Measurements from ENCODE around the gene HNRNPA1. TPM values are rescaled to one million over a fixed set of nuclear protein-coding genes. Genes with fewer than 3 reads are reported as not detected.
"Not testable (repeated sequence)": the region's sequence is repeated elsewhere in the genome, so short reads cannot be mapped to it uniquely, and the experiment has no call there.

HNRNPA1 gene
- polyA plus RNA-seq (ENCODE audit: insufficient read length in 12 of 12): 1,000 to 10,000 TPM in 11 of 12 donors, 100 to 1,000 TPM in 1; 297 to 2,464 (median 1,850) TPM
- long read RNA-seq, donor 1, full-length matches to known transcripts: 659 of 1,330 reads
- long read RNA-seq, donor 1, partial matches to known transcripts: 606 of 1,330 reads
- long read RNA-seq, donor 1, other reads (novel, unspliced or antisense): 65 of 1,330 reads
- long read RNA-seq, donor 2, full-length matches to known transcripts: 591 of 1,021 reads
- long read RNA-seq, donor 2, partial matches to known transcripts: 359 of 1,021 reads
- long read RNA-seq, donor 2, other reads (novel, unspliced or antisense): 71 of 1,021 reads
- long read RNA-seq, donor 3, full-length matches to known transcripts: 276 of 462 reads
- long read RNA-seq, donor 3, partial matches to known transcripts: 171 of 462 reads
- long read RNA-seq, donor 3, other reads (novel, unspliced or antisense): 15 of 462 reads
- long read RNA-seq, donor 4, full-length matches to known transcripts: 196 of 354 reads
- long read RNA-seq, donor 4, partial matches to known transcripts: 143 of 354 reads
- long read RNA-seq, donor 4, other reads (novel, unspliced or antisense): 15 of 354 reads
- long read RNA-seq, donor 5: 0 reads
- long read RNA-seq, donor 6, full-length matches to known transcripts: 355 of 661 reads
- long read RNA-seq, donor 6, partial matches to known transcripts: 273 of 661 reads
- long read RNA-seq, donor 6, other reads (novel, unspliced or antisense): 33 of 661 reads
- long read RNA-seq, donor 7, full-length matches to known transcripts: 309 of 467 reads
- long read RNA-seq, donor 7, partial matches to known transcripts: 120 of 467 reads
- long read RNA-seq, donor 7, other reads (novel, unspliced or antisense): 38 of 467 reads
- long read RNA-seq, donor 8, full-length matches to known transcripts: 625 of 946 reads
- long read RNA-seq, donor 8, partial matches to known transcripts: 262 of 946 reads
- long read RNA-seq, donor 8, other reads (novel, unspliced or antisense): 59 of 946 reads
- long read RNA-seq, donor 9, full-length matches to known transcripts: 308 of 520 reads
- long read RNA-seq, donor 9, partial matches to known transcripts: 188 of 520 reads
- long read RNA-seq, donor 9, other reads (novel, unspliced or antisense): 24 of 520 reads
- long read RNA-seq, donor 10, full-length matches to known transcripts: 436 of 649 reads
- long read RNA-seq, donor 10, partial matches to known transcripts: 194 of 649 reads
- long read RNA-seq, donor 10, other reads (novel, unspliced or antisense): 19 of 649 reads
- long read RNA-seq, donor 11, full-length matches to known transcripts: 740 of 1,635 reads
- long read RNA-seq, donor 11, partial matches to known transcripts: 814 of 1,635 reads
- long read RNA-seq, donor 11, other reads (novel, unspliced or antisense): 81 of 1,635 reads

DNA sequence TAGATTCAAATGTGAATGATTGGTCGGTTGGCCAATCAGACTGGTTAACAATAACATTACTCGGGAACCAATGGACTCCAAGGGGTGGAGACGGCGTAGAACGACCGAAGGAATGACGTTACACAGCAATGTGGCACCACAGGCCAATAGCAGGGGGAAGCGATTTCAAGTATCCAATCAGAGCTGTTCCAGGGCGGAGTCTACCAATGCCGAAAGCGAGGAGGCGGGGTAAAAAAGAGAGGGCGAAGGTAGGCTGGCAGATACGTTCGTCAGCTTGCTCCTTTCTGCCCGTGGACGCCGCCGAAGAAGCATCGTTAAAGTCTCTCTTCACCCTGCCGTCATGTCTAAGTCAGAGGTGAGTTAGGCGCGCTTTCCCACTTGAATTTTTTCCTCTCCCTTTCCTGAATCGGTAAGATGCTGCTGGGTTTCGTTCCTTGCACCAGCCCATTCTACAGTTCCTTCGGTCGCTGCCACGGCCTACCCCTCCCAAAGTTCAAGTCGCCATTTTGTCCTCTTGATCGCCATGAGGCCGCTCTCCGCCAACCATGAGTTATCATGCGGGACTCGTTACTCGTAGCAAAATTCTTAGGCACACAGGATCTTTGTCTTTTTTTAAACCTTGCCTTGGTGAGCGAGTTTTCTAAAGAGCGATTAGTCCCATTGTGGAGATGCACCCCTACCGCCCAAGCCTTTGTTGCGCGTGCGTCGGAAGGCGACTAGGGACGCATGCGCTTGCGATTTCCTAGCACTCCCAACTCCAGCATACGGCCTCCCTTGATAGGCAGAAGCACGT, at the start of gene HNRNPA1:
Gene HNRNPA1, plus strand, starts transcription at position 259 of the 793 bp plus-strand sequence. Its CDS starts 82 bp downstream, at position 341.
- DNase-seq: peak; percentile 99

DNA sequence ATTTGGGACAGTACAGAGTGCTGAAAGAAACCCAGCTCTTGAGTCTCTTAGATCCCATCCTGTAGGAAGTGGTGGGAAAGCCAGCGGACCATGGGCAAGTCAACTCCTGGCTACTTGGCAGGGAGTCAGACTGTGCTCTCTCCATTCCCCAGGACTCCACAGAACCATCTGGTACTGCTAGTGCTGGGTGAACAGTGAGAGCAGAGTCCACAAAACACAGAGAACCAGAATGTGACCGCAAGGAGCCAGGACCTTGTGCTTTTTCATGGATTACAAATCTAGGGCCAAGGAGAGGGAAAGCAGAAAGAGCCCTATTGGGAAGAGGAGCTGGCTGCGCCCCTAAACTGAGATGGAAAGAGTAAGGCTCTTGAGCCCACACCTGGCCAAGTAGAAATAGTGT, 49.3 kb upstream of the HNRNPA1 start:
- not testable (repeated sequence) for DNase-seq

DNA sequence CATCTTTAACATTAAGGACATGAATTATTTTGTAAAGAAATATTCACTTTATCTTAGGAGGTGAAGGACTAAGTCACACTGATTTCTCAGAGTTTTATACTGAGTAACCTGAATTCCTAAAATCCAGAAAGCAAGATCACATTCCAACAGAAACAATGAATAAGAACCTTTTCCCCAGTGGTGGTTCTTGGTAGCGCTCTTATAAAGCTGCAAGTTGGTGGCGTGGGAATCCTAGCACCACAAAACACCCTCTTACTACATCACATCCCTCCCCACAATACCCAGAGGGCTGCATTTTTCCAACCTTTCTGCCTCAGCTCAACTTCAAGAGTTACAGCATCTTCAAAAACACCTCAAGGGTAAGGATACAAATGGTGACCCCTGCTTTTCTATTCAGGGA, 47.7 kb upstream of the HNRNPA1 start:
- DNase-seq: no peak

DNA sequence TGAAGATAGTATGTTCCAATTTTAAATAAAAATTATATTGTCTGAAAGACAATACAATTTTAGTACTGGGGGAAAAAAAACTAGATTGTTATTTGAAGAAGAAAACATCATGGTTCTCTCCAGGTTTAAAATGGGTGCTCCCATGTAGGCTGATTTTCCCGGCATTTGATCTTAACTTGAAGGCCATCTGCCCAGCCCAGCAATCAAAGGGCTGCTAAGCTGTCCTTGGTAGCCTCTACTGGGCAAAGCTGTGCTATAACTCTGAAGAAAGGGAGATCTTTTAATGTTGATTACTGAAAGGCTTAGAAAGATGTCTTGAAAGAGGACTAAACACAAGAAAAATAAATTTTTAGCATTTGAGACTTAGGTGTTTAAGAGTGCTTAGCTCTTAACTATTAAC, 42.0 kb upstream of the HNRNPA1 start:
- DNase-seq: no peak

DNA sequence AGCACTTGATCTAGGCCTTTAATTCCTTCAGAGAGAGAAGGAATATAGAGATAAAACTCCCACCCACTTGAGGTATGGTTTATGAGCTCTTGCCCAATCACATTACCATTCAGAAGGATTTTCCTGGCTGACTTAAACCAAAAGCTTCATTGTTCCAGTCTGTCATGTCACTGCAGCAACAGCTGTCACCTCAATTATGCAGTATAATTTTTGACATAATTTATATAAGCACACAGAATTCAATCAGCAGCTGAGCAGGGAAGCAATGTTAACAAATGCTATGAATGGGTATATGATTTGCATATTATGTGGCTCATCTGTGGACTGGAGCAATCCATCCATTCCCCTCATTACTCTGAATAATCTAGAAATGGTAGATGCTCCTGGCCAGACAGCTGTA, 40.9 kb upstream of the HNRNPA1 start:
- no peak for DNase-seq

DNA sequence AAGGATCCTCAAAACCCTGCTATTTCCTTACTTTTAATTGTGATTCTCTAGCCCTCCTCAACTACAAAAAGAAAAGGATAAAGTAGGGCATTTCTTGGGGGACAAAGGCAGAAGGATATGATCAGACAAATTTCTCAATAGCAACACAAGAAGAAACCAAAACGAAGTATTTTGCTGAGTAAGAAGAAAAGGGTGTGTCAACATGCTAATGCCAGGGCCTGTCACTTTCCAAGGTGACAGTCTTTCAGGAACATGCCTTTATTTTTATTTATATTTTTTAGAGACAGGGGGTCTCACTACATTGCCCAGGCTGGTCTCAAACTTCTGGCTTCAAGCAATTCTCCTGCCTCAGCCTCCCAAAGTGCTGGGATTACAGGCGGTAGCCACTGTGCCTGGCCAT, 40.4 kb upstream of the HNRNPA1 start:
- DNase-seq: no peak

DNA sequence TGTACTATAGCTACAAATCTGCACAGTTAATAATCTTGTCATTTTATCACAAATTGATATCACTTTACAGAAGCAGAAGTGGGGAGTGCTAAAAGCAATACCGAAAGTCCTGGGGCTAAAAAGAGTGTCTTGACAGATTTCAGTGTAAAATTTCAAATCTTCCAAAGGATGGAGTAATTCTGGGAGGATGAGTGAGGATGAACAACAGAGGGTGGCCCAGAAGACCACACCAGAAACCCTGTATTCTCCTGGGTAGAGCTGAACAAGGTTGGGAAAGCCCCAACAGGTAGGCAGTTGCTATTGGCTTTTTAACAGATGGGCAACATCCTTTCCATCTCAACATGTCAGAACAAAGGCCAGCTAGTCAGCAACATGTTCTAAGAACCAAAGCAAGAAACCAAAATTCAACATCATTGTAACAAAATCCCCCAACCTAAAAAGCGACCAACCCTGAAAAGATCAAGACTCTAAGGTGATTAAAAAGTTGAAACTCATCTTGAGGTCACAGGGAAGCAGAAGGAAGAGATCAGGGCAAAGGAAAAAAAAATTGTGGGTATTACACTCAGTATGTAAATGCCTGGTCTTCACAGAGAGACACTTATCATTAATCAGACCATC, 39.4 kb upstream of the HNRNPA1 start:
- no peak for DNase-seq

DNA sequence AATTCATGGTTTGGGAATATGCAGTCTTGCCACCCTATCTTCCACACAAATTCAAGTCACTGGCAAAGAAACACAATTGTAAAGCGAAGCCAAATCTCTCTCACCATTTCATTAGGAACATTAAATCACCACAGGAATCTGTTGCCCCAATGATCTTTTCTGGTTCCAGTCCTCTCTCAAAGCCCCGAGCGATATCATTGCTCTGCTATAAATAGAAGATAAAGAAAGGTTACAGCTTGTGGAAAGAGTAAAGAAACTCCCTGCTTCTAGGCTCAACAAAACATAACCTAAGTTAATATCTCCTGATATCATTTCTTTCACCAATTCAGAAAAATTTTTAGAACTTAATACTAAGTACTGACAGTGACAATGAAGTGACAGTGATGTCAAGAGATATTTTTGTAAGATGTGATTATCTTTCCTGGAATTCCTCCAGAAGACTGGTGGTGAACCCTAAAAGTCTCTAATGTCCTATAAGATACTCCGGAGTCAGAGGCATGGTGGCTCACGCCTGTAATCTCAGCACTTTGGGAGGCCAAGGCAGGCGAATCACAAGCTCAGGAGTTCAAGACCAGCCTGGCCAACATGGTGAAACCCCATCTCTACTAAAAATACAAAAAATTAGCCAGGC, 34.4 kb upstream of the HNRNPA1 start:
- no peak for DNase-seq

DNA sequence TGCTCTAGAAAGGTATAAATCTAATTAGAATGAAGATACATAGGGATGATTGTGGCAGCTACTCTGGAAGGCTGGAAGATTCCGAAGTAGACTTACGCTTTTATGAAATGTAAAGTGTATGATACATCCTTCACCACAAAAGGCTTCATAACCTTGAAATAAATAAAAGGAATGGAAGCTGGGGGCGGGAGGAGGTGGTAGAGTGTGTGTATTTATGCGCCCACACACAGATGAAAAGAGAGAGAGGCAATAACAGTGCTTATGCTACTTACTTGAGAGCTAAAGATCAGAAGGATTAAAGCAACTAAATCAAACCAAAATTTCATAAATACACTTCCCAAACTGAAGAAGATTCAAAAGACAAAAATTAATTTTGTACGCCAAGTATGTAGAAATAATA, 31.0 kb upstream of the HNRNPA1 start:
- no peak for DNase-seq

DNA sequence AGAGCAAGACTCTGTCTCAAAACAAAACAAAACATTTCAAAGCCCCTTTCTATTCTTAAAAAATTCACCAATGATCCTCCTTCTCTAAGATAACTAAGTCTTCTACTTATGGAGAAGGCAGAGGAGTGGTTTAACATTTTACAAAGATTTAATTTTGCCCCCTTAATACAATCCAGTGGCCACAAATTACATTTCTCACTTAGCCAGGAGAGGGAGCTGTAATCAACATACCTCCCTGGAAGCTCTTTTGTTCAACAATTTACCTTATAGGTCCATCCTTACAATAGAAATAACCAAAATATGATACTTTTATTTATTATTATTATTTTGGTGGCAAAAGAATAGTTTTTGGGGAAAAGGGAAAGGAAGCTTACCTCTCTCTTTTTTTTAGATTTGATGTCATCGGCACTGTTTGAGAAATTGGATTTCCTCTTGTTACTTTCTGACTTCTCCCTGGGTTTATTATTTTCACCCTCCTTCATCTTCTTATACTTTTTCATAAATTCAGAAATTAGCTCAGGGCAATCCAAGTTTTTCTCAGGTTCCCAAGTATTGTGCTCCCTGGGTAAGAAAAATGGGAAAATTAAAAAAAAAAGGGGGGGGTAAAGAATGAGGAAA, 28.8 kb upstream of the HNRNPA1 start:
- no peak for DNase-seq

DNA sequence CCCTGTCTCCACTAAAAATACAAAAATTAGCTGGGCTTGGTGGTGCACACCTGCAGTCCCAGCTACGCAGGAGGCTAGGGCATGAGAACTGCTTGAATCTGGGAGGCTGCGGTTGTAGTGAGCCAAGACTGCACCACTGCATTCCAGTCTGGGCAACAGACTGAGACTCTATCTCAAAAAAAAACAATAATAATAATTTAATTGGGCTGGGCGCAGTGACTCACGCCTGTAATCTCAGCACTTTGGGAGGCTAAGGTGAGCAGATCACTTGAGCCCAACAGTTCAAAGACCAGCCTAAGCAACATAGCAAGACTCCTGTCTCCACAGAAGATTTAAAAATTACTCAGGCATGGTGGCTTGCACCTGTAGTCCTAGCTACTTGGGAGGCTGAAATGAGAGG, 27.3 kb upstream of the HNRNPA1 start:
- DNase-seq: no peak

DNA sequence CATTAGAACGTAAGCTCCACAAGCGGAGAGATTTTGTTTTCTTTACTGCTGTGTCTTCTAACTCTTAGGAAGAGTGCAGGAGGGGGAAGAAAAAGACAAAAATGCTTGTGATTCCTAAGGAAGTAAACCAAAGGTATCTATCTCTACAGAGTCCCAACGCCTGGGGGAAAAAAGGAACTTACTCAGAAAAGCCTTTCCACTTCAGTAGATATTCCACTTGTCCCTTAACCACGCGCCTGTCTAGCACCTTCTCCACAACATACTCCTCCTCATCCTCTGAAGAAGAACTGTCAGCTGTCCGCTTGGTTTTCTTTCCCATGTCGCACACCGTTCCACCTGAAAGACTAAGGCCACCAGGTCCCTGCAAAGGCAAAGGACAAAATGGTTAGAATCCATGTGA, 23.2 kb upstream of the HNRNPA1 start:
- no peak for DNase-seq

DNA sequence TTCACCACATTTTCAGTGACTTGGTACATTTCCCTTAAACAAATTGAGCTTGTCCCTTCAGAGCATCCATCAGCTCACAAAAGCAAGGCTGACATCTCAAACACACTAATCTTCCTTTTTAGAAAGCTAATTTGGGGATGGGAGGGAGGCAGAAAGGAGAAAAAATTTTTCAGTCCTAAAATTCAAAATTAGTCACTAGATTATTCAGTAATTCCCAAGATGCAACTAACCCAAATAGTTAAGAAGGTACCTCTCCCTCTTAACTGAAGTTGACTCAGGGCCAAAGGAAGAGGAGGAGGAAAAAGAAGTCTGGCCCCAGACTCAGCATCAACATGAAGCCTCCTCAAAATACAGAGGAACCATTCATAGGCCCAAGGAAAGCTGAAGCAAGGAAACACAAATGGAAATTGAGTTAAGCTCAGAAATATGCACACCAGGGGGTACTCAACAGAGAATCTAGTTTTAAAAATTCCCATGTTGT, 22.3 kb upstream of the HNRNPA1 start:
- no peak for DNase-seq

DNA sequence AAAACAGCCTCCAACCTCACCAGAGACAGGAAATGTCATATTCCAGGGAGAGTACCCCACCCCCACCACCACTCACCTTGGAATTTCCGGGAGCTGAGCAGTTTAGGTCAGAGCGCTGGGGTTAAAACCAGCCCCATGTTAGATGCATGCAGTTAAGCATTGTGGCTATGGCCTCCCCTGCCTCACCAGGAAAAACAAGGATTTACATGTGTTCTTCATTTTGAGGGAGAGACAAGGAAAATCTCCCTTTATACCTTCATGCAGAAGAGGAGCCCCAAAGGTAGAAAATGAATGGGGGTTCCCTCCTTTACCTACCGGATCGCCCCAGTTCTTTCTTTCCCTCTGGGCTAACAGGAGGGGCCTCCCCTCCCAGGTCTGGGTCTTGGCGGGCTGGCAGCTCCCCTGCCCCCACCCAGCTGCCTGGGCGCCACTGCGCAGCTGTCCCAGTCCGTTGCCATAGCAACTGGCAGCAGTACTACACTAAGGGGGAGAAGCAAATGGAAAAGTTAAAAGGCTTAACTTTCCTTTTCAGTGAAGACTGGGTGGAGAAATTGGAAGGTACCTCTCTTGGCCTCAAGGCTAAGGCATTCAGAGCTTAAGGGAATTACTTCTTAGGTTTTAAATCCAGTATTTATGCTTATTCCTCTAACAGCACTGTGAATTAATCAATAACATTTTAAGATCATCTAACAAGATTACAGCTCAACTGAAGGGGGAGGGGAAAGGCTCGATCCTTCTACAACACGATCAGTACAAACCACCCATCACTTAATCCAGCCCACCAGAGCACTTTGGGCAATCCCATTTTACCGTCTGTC, 21.1 kb upstream of the HNRNPA1 start:
- peak; percentile 94 for DNase-seq

DNA sequence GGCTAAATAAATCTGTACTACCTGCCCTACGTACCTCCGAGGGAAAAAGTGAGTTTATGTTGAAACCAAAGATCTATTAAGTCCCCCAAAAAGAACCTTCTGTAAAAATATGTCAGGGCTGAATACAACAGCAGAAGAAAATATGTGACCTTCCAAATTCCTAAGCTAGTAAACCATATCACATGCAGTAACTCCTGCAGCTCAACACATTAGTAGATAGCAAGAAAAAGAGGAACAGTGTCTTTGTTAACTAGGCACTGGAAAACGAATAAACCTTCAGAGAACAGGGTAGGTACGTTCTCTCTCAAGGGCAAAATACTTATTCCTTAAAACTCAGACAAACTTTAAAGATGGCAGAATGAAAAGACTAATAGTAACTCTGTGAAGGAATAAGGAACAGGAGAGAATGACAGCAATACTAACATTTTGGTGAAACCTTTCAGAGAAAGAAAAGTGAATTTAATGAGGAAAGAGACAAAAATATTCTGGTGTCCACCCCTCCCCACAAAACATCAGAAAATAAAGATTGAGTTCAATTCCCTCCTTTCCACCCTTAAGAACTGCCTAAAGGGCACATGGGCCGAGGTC, 18.6 kb upstream of the HNRNPA1 start:
- DNase-seq: no peak

DNA sequence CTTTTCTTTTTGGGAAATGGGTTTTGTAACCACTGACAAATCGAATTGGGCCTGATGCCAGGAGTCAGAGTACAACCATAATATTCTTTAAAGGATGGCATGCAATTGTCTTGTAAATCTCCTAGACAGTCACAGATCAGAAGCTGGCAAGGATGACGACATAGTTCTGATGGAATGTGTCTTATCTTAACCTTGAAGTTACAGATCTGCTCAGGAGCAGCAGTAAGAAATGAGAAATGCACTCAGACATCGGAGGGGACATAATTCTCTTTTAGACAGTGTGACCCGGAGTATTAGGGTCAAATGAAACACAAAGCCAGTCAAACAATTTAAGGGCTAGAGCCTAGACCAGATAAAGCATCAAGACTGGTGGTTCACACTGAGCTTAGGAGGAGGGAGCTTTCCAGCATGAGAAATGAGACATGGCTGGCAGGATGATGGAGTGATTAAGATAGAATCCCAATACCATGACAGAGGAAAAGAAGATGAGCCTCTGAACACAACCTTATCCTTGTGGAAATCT, 18.1 kb upstream of the HNRNPA1 start:
- no peak for DNase-seq

DNA sequence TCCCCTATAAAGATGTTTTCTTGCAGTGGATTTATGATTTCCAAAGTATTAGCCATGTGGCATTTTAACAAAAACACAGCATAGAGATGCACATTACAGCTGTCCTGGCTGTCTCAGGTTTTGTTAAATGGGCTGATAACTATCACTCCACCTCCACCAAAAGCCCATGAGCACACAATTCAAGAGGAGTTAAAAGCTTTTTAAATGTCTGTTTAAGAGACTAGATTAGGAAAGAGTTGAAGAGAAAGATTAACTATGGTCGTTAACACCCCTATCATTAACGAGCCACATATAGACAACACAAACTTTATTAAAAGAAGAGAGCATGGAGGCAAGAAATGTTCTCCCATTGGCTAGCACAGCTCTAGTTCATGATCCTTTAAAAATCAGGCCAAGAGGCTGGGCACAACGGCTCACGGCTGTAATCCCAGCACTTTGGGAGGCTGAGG, 15.1 kb upstream of the HNRNPA1 start:
- DNase-seq: no peak

DNA sequence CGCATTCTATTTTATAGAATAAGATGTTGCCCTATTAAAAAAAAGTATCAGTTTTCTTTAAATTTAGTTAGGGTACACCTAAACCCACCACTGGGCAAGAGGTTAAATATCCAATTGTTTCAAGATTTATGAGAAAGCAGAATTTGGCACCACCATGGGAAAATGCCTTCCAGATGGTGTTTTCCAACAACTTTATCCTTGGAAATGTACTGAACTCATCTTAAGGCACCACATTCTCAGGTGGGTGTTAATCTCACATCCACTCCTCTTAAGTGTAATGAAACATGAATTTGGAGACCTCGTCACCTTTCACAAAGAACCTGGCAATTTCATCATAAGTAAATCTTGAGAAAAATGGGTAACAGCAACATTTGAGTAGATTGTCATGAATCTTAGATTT, 13.7 kb upstream of the HNRNPA1 start:
- DNase-seq: no peak

All from muscle of arm (tissue), 14 donors.